ENCODE results near the gene PCLO. TPM values are rescaled to one million over a fixed set of nuclear protein-coding genes. Genes with fewer than 3 reads are reported as not detected.

PCLO gene
- polyA plus RNA-seq, 1 donor (not counting 4 experiments of a cell fraction or from before 2014, with no cell fraction given) = 1.8 TPM

- H3K4me2 ChIP-seq (ENCODE audit: control insufficient read depth, extremely low read depth, insufficient read depth, low read depth, low read length) = no peak overlapping the region
- H3K27ac ChIP-seq (ENCODE audit: control insufficient read depth, insufficient read depth, low read length) = no peak overlapping the region
- TF ChIP-seq EZH2 (IDR thresholded peaks at IDR 0.05; ENCODE audit: low read length) (no peak), CTCF (optimal IDR thresholded peaks at IDR 0.05 in 1 of 3, IDR thresholded peaks at IDR 0.05 in 1 of 3, conservative IDR thresholded peaks at IDR 0.05 in 1 of 3; ENCODE audit: extremely low read depth in 1 of 3, insufficient read depth in 2 of 3, low read length in 3 of 3) (no peak)
- no peak overlapping the region for H3K9ac ChIP-seq (ENCODE audit: control insufficient read depth, extremely low read depth, insufficient read depth, low read length)
- no peaks in the 10 kb centered on the region for H3K27me3 ChIP-seq (ENCODE audit: control insufficient read depth, extremely low read depth, insufficient read depth, low read length)
- no peaks in the 10 kb centered on the region for H3K9me1 ChIP-seq (ENCODE audit: control insufficient read depth, extremely low read depth, insufficient read depth, low read length)
- no peak for DNase-seq (ENCODE audit: low read depth, low spot score)
- no peaks in the 10 kb centered on the region for H3K9me3 ChIP-seq (ENCODE audit: control insufficient read depth, low read depth, low read length)
- no peaks in the 10 kb centered on the region for H3K36me3 ChIP-seq (ENCODE audit: control insufficient read depth in 2 of 2, extremely low read depth in 1 of 2, insufficient read depth in 2 of 2, low read length in 2 of 2)
- H4K20me1 ChIP-seq (ENCODE audit: control insufficient read depth, extremely low read depth, insufficient read depth, low read length) = no peaks in the 10 kb centered on the region
- dilution Hi-C loops (cut with MboI; ENCODE audit: extremely low pct_ligation_motif_present, low sequenced_read_pairs) = no loop called here
- H3K4me1 ChIP-seq (ENCODE audit: control insufficient read depth, extremely low read depth, insufficient read depth, low read length) = no peaks in the 10 kb centered on the region
- no peaks in the 10 kb centered on the region for H3K79me2 ChIP-seq (ENCODE audit: control insufficient read depth, insufficient read depth, low read length)
- H2AFZ ChIP-seq (ENCODE audit: control insufficient read depth, low read length) = no peak overlapping the region
- H3K4me3 ChIP-seq (ENCODE audit: control insufficient read depth in 2 of 3, extremely low read depth in 1 of 3, insufficient read depth in 2 of 3, low read depth in 1 of 3, low read length in 3 of 3) = no peak overlapping the region
- peak; percentile 32 for FAIRE-seq
Observed at GRCh38 chr7:82816272-82816671, 346.4 kb downstream of the PCLO start.

GRCh38 chr7:82810558-82811259 is 352.0 kb downstream of the PCLO start:
- Histone ChIP-seq H3K27ac (ENCODE audit: control insufficient read depth, insufficient read depth, low read length) (no peak overlapping the region), H3K9me1 (ENCODE audit: control insufficient read depth, extremely low read depth, insufficient read depth, low read length) (no peaks in the 10 kb centered on the region), H3K4me2 (ENCODE audit: control insufficient read depth, extremely low read depth, insufficient read depth, low read depth, low read length) (no peak overlapping the region), H3K79me2 (ENCODE audit: control insufficient read depth, insufficient read depth, low read length) (no peaks in the 10 kb centered on the region), H2AFZ (ENCODE audit: control insufficient read depth, low read length) (no peak overlapping the region), H3K4me1 (ENCODE audit: control insufficient read depth, extremely low read depth, insufficient read depth, low read length) (peaks cover 1% of the 10 kb centered on the region), H3K27me3 (ENCODE audit: control insufficient read depth, extremely low read depth, insufficient read depth, low read length) (no peaks in the 10 kb centered on the region), H3K4me3 (ENCODE audit: control insufficient read depth in 2 of 3, extremely low read depth in 1 of 3, insufficient read depth in 2 of 3, low read depth in 1 of 3, low read length in 3 of 3) (no peak overlapping the region), H3K9ac (ENCODE audit: control insufficient read depth, extremely low read depth, insufficient read depth, low read length) (no peak overlapping the region), H3K36me3 (ENCODE audit: control insufficient read depth in 2 of 2, extremely low read depth in 1 of 2, insufficient read depth in 2 of 2, low read length in 2 of 2) (no peaks in the 10 kb centered on the region), H4K20me1 (ENCODE audit: control insufficient read depth, extremely low read depth, insufficient read depth, low read length) (no peaks in the 10 kb centered on the region), H3K9me3 (ENCODE audit: control insufficient read depth, low read depth, low read length) (no peaks in the 10 kb centered on the region)
- TF ChIP-seq CTCF (optimal IDR thresholded peaks at IDR 0.05 in 1 of 3, IDR thresholded peaks at IDR 0.05 in 1 of 3, conservative IDR thresholded peaks at IDR 0.05 in 1 of 3; ENCODE audit: extremely low read depth in 1 of 3, insufficient read depth in 2 of 3, low read length in 3 of 3) = peak in 2 of 3 experiments; percentile 51 to 58
- TF ChIP-seq EZH2 (IDR thresholded peaks at IDR 0.05; ENCODE audit: low read length) = no peak
- dilution Hi-C loops (cut with MboI; ENCODE audit: extremely low pct_ligation_motif_present, low sequenced_read_pairs) = no loop called here
- DNase-seq (ENCODE audit: low read depth, low spot score) = no peak
- FAIRE-seq = peak; percentile 67

All from keratinocyte (primary cell).